ENCODE results near the gene ZNF8. TPM values are rescaled to one million over a fixed set of nuclear protein-coding genes. Genes with fewer than 3 reads are reported as not detected.
A peak's percentile ranks its signal among the peaks of the same experiment; 100 is the strongest.
"Not testable (repeated sequence)": the region's sequence is repeated elsewhere in the genome, so short reads cannot be mapped to it uniquely, and the experiment has no call there.

Gene ZNF8
- total RNA-seq, 2 donors from 2014 or later = 3.7 to 4.6 TPM

- Mint-ChIP-seq H3K36me3 (ENCODE audit: low read depth) (peaks cover 99% of the 10 kb centered on the region), H3K4me1 (peaks cover 22% of the 10 kb centered on the region)
- not testable (repeated sequence) for H3K4me3 Mint-ChIP-seq; H3K27ac Mint-ChIP-seq; H3K27me3 Mint-ChIP-seq; H3K9me3 Mint-ChIP-seq; ATAC-seq (replicated peaks)
These were observed 31.9 kb downstream of the ZNF8 start for GRCh38 chr19:58310685-58311084.

GRCh38 chr19:58311345-58311865 lies 32.6 kb downstream of the ZNF8 start:
- no peak overlapping the region for H3K27ac Mint-ChIP-seq
- H3K36me3 Mint-ChIP-seq (ENCODE audit: low read depth) = peaks cover 99% of the 10 kb centered on the region
- H3K27me3 Mint-ChIP-seq = no peaks in the 10 kb centered on the region
- no peaks in the 10 kb centered on the region for H3K9me3 Mint-ChIP-seq
- ATAC-seq (replicated peaks) = no peak
- no peak overlapping the region for H3K4me3 Mint-ChIP-seq
- peaks cover 15% of the 10 kb centered on the region for H3K4me1 Mint-ChIP-seq

- no peaks in the 10 kb centered on the region for H3K27me3 Mint-ChIP-seq
- H3K9me3 Mint-ChIP-seq = no peaks in the 10 kb centered on the region
- H3K27ac Mint-ChIP-seq = no peak overlapping the region
- no peak for ATAC-seq (replicated peaks)
- no peak overlapping the region for H3K4me3 Mint-ChIP-seq
- H3K4me1 Mint-ChIP-seq = no peaks in the 10 kb centered on the region
- peaks cover 58% of the 10 kb centered on the region for H3K36me3 Mint-ChIP-seq (ENCODE audit: low read depth)
These were observed 36.8 kb downstream of the ZNF8 start for GRCh38 chr19:58315580-58315979.

GRCh38 chr19:58317476-58318072 lies 38.8 kb downstream of the ZNF8 start:
- Mint-ChIP-seq H3K36me3 (ENCODE audit: low read depth) (peaks cover 38% of the 10 kb centered on the region), H3K27me3 (no peaks in the 10 kb centered on the region), H3K27ac (no peak overlapping the region), H3K4me3 (no peak overlapping the region), H3K4me1 (no peaks in the 10 kb centered on the region), H3K9me3 (no peaks in the 10 kb centered on the region)
- no peak for ATAC-seq (replicated peaks)

GRCh38 chr19:58318297-58318696 lies 39.5 kb downstream of the ZNF8 start:
- ATAC-seq (replicated peaks) = no peak
- H3K27ac Mint-ChIP-seq = no peak overlapping the region
- peaks cover 31% of the 10 kb centered on the region for H3K36me3 Mint-ChIP-seq (ENCODE audit: low read depth)
- H3K9me3 Mint-ChIP-seq = no peaks in the 10 kb centered on the region
- no peaks in the 10 kb centered on the region for H3K27me3 Mint-ChIP-seq
- no peaks in the 10 kb centered on the region for H3K4me1 Mint-ChIP-seq
- H3K4me3 Mint-ChIP-seq = no peak overlapping the region

- no peak overlapping the region for H3K4me3 Mint-ChIP-seq
- ATAC-seq (replicated peaks) = no peak
- no peak overlapping the region for H3K27ac Mint-ChIP-seq
- no peaks in the 10 kb centered on the region for H3K27me3 Mint-ChIP-seq
- no peaks in the 10 kb centered on the region for H3K4me1 Mint-ChIP-seq
- H3K9me3 Mint-ChIP-seq = no peaks in the 10 kb centered on the region
- peaks cover 22% of the 10 kb centered on the region for H3K36me3 Mint-ChIP-seq (ENCODE audit: low read depth)
These were observed 40.5 kb downstream of the ZNF8 start for GRCh38 chr19:58319241-58319640.

- Mint-ChIP-seq H3K27ac (no peak overlapping the region), H3K4me1 (no peaks in the 10 kb centered on the region), H3K27me3 (no peaks in the 10 kb centered on the region), H3K9me3 (no peaks in the 10 kb centered on the region), H3K36me3 (ENCODE audit: low read depth) (no peaks in the 10 kb centered on the region), H3K4me3 (no peak overlapping the region)
- ATAC-seq (replicated peaks) = peak; percentile 3
These were observed 46.7 kb downstream of the ZNF8 start for GRCh38 chr19:58325311-58326022.

GRCh38 chr19:58326501-58326913 lies 47.8 kb downstream of the ZNF8 start:
- Mint-ChIP-seq H3K4me3 (no peak overlapping the region), H3K9me3 (no peaks in the 10 kb centered on the region), H3K4me1 (peaks cover 5% of the 10 kb centered on the region), H3K27ac (no peak overlapping the region), H3K36me3 (ENCODE audit: low read depth) (no peaks in the 10 kb centered on the region), H3K27me3 (no peaks in the 10 kb centered on the region)
- peak; percentile 31 for ATAC-seq (replicated peaks)

GRCh38 chr19:58326914-58327726 lies 48.4 kb downstream of the ZNF8 start, which contains the start of gene ZSCAN22:
ZSCAN22 (plus strand) TSS chr19:58326994; CDS start chr19:58334803, 7,809 bp downstream.
- Mint-ChIP-seq H3K4me3 (no peak within 1 kb of the TSS), H3K27ac (no peak within 1 kb of the TSS), H3K9me3 (no peaks in the 10 kb centered on the region), H3K4me1 (peaks cover 5% of the 10 kb centered on the region), H3K27me3 (no peaks in the 10 kb centered on the region), H3K36me3 (ENCODE audit: low read depth) (no peaks in the 10 kb centered on the region)
- peak; percentile 89 for ATAC-seq (replicated peaks)

GRCh38 chr19:58328999-58329398 lies 50.2 kb downstream of the ZNF8 start:
- no peaks in the 10 kb centered on the region for H3K9me3 Mint-ChIP-seq

GRCh38 chr19:58330458-58330857 lies 51.7 kb downstream of the ZNF8 start:
- Mint-ChIP-seq H3K9me3 (no peaks in the 10 kb centered on the region), H3K4me3 (no peak overlapping the region), H3K4me1 (peaks cover 5% of the 10 kb centered on the region), H3K36me3 (ENCODE audit: low read depth) (peaks cover 12% of the 10 kb centered on the region), H3K27me3 (no peaks in the 10 kb centered on the region), H3K27ac (no peak overlapping the region)
- ATAC-seq (replicated peaks) = no peak

More at GRCh38 chr19:58328999-58329398, 50.2 kb downstream of the ZNF8 start:
- H3K27me3 Mint-ChIP-seq = no peaks in the 10 kb centered on the region
- H3K4me3 Mint-ChIP-seq = no peak overlapping the region
- no peak for ATAC-seq (replicated peaks)
- no peaks in the 10 kb centered on the region for H3K36me3 Mint-ChIP-seq (ENCODE audit: low read depth)
- H3K27ac Mint-ChIP-seq = no peak overlapping the region
- H3K4me1 Mint-ChIP-seq = peaks cover 5% of the 10 kb centered on the region

GRCh38 chr19:58332697-58333096 lies 53.9 kb downstream of the ZNF8 start:
- H3K9me3 Mint-ChIP-seq = no peaks in the 10 kb centered on the region
- no peaks in the 10 kb centered on the region for H3K27me3 Mint-ChIP-seq
- no peak overlapping the region for H3K27ac Mint-ChIP-seq
- H3K36me3 Mint-ChIP-seq (ENCODE audit: low read depth) = peaks cover 14% of the 10 kb centered on the region
- ATAC-seq (replicated peaks) = no peak
- no peak overlapping the region for H3K4me3 Mint-ChIP-seq
- H3K4me1 Mint-ChIP-seq = peaks cover 5% of the 10 kb centered on the region

- H3K4me3 Mint-ChIP-seq = no peak overlapping the region
- no peaks in the 10 kb centered on the region for H3K9me3 Mint-ChIP-seq
- peaks cover 32% of the 10 kb centered on the region for H3K36me3 Mint-ChIP-seq (ENCODE audit: low read depth)
- H3K27ac Mint-ChIP-seq = no peak overlapping the region
- H3K27me3 Mint-ChIP-seq = no peaks in the 10 kb centered on the region
- peaks cover 5% of the 10 kb centered on the region for H3K4me1 Mint-ChIP-seq
- no peak for ATAC-seq (replicated peaks)
These were observed 56.0 kb downstream of the ZNF8 start for GRCh38 chr19:58334691-58335249.

GRCh38 chr19:58335630-58336029 lies 56.9 kb downstream of the ZNF8 start:
- no peak for ATAC-seq (replicated peaks)
- Mint-ChIP-seq H3K4me3 (no peak overlapping the region), H3K36me3 (ENCODE audit: low read depth) (peaks cover 38% of the 10 kb centered on the region), H3K4me1 (peaks cover 4% of the 10 kb centered on the region), H3K9me3 (no peaks in the 10 kb centered on the region), H3K27me3 (no peaks in the 10 kb centered on the region), H3K27ac (no peak overlapping the region)
